Measurements from ENCODE around the gene TPX2. TPM values are rescaled to one million over a fixed set of nuclear protein-coding genes. Genes with fewer than 3 reads are reported as not detected.
A peak's percentile ranks its signal among the peaks of the same experiment; 100 is the strongest.

The TPX2 gene
- total and polyA plus RNA-seq, 2 experiments from 2014 or later, result 12.3 to 120 TPM

- Histone ChIP-seq H3K9me3 (ENCODE audit: low read depth) (no peaks in the 10 kb centered on the region), H3K27me3 (no peaks in the 10 kb centered on the region), H3K4me1 (ENCODE audit: low read depth) (peaks cover 18% of the 10 kb centered on the region), H3K27ac (no peak overlapping the region), H3K36me3 (peaks cover 9% of the 10 kb centered on the region), H3K4me3 (no peak overlapping the region)
- no peak for DNase-seq (ENCODE audit: low read depth in 1 of 2, low spot score in 1 of 2)
- no peak for TF ChIP-seq CTCF (IDR thresholded peaks at IDR 0.05; ENCODE audit: low read depth, low read length)
Observed at GRCh38 chr20:31708736-31709534, 30.2 kb upstream of the TPX2 start.

GRCh38 chr20:31709939-31710338 is 29.2 kb upstream of the TPX2 start:
- Histone ChIP-seq H3K4me1 (ENCODE audit: low read depth) (peaks cover 18% of the 10 kb centered on the region), H3K27me3 (no peaks in the 10 kb centered on the region), H3K4me3 (no peak overlapping the region), H3K9me3 (ENCODE audit: low read depth) (no peaks in the 10 kb centered on the region), H3K27ac (no peak overlapping the region), H3K36me3 (peaks cover 9% of the 10 kb centered on the region)
- DNase-seq (ENCODE audit: low read depth in 1 of 2, low spot score in 1 of 2), result no peak
- no peak for TF ChIP-seq CTCF (IDR thresholded peaks at IDR 0.05; ENCODE audit: low read depth, low read length)

GRCh38 chr20:31710423-31711108 is 28.5 kb upstream of the TPX2 start:
- no peaks in the 10 kb centered on the region for H3K27me3 ChIP-seq
- no peaks in the 10 kb centered on the region for H3K9me3 ChIP-seq (ENCODE audit: low read depth)
- no peak for TF ChIP-seq CTCF (IDR thresholded peaks at IDR 0.05; ENCODE audit: low read depth, low read length)
- peaks cover 18% of the 10 kb centered on the region for H3K4me1 ChIP-seq (ENCODE audit: low read depth)
- DNase-seq (ENCODE audit: low read depth in 1 of 2, low spot score in 1 of 2), result no peak
- H3K36me3 ChIP-seq, result peaks cover 9% of the 10 kb centered on the region
- H3K27ac ChIP-seq, result no peak overlapping the region
- no peak overlapping the region for H3K4me3 ChIP-seq

GRCh38 chr20:31711179-31712111 is 27.6 kb upstream of the TPX2 start:
- H3K4me1 ChIP-seq (ENCODE audit: low read depth), result peaks cover 18% of the 10 kb centered on the region
- no peaks in the 10 kb centered on the region for H3K27me3 ChIP-seq
- H3K4me3 ChIP-seq, result no peak overlapping the region
- H3K36me3 ChIP-seq, result peaks cover 7% of the 10 kb centered on the region
- no peak overlapping the region for H3K27ac ChIP-seq
- DNase-seq (ENCODE audit: low read depth in 1 of 2, low spot score in 1 of 2), result no peak
- no peak for TF ChIP-seq CTCF (IDR thresholded peaks at IDR 0.05; ENCODE audit: low read depth, low read length)
- H3K9me3 ChIP-seq (ENCODE audit: low read depth), result no peaks in the 10 kb centered on the region

- no peaks in the 10 kb centered on the region for H3K9me3 ChIP-seq (ENCODE audit: low read depth)
- H3K4me3 ChIP-seq, result no peak overlapping the region
- peak; percentile 8 to 47 for DNase-seq (ENCODE audit: low read depth in 1 of 2, low spot score in 1 of 2)
- H3K27me3 ChIP-seq, result no peaks in the 10 kb centered on the region
- peaks cover 3% of the 10 kb centered on the region for H3K36me3 ChIP-seq
- H3K27ac ChIP-seq, result no peak overlapping the region
- TF ChIP-seq CTCF (IDR thresholded peaks at IDR 0.05; ENCODE audit: low read depth, low read length), result no peak
- H3K4me1 ChIP-seq (ENCODE audit: low read depth), result peaks cover 18% of the 10 kb centered on the region
Observed at GRCh38 chr20:31712112-31712553, 27.0 kb upstream of the TPX2 start.
